Vagina (tissue), 2 donors: ENCODE data around the gene KIF26A.

Source experiments
- POLR2A ChIP-seq, 2 donors: fragments of 450-650 bp; IDR thresholded peaks; one replicate each; pipeline ENCODE4 v1.6.1; 2017; ENCODE audit warnings: antibody characterized with exemption in 2 of 2, mild to moderate bottlenecking in 2 of 2, moderate library complexity in 2 of 2
- POLR2AphosphoS5 ChIP-seq, 2 donors: sonication (generic); formaldehyde crosslinking; IDR thresholded peaks; one replicate each; pipeline ENCODE4 v1.9.0; 2017; ENCODE audit warnings: antibody characterized with exemption in 2 of 2, mild to moderate bottlenecking in 2 of 2, low read depth in 1 of 2; ENCODE audit not compliant: insufficient read depth in 1 of 2
- TF ChIP-seq, protein P1 (sequence below), 3 experiments: fragments of 450-650 bp in 2 of 3; fragments of 200-600 bp in 1 of 3; sonication (generic) in 1 of 3; IDR thresholded peaks; one replicate each; pipeline ENCODE4 v1.5.1; 2017 to 2019; ENCODE audit warnings: antibody characterized with exemption in 3 of 3, mild to moderate bottlenecking in 2 of 3, moderate library complexity in 2 of 3

DNA sequence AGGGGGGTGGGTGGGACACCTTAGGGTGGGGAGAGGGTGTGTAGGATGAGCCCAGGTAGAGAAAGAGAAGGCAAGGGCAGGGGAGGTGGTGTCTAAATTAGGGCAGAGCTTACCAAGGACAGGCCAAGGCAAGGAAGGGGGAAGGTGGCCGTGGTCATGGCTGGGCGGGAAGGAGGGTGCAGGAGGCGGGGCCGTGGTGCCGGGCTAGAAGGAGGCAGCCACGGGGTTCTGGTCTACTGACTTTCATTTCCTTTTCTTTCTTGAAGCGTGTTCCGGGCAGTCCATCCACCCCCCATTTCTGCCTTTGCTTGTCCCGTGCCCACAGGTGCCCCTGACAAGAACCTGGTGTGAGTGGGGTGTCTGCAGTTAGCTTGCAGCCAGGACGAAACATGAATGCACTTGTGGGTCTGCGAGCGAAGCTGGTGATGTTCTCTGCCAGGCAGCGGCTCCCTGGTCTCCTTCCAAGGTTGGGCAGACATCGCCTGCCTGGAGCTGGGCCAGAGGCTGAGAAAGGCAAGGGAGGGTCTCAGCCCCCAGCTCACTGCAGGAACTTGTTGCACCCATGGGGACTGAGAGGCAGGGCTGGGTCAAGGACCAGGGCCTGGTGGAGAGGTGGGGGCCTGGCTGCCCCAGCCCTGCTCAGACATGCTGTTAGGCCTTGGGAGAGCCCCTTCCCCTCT is 58.2 kb downstream of the KIF26A start:
- TF ChIP-seq, protein P1, sequence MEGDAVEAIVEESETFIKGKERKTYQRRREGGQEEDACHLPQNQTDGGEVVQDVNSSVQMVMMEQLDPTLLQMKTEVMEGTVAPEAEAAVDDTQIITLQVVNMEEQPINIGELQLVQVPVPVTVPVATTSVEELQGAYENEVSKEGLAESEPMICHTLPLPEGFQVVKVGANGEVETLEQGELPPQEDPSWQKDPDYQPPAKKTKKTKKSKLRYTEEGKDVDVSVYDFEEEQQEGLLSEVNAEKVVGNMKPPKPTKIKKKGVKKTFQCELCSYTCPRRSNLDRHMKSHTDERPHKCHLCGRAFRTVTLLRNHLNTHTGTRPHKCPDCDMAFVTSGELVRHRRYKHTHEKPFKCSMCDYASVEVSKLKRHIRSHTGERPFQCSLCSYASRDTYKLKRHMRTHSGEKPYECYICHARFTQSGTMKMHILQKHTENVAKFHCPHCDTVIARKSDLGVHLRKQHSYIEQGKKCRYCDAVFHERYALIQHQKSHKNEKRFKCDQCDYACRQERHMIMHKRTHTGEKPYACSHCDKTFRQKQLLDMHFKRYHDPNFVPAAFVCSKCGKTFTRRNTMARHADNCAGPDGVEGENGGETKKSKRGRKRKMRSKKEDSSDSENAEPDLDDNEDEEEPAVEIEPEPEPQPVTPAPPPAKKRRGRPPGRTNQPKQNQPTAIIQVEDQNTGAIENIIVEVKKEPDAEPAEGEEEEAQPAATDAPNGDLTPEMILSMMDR (IDR thresholded peaks at IDR 0.05), result no peak
- TF ChIP-seq POLR2A (IDR thresholded peaks at IDR 0.05) (no peak), POLR2AphosphoS5 (IDR thresholded peaks at IDR 0.05; ENCODE audit: insufficient read depth in 1 of 2, low read depth in 1 of 2) (no peak)
